ENCODE measurements around the gene PTGFRN. TPM values are rescaled to one million over a fixed set of nuclear protein-coding genes. Genes with fewer than 3 reads are reported as not detected.
"Not testable (repeated sequence)": the region's sequence is repeated elsewhere in the genome, so short reads cannot be mapped to it uniquely, and the experiment has no call there.

The PTGFRN gene
- 44.9 TPM for polyA plus RNA-seq (2013, experiment 1 of 2)
- 40.5 TPM for polyA plus RNA-seq (2013, experiment 2 of 2)

GRCh38 chr1:116909512-116910378 lies at the start of gene PTGFRN:
PTGFRN (plus strand) TSS chr1:116909916; CDS start chr1:116910204, 288 bp downstream.
- peak within 1 kb of the TSS; percentile 17 for H3K14ac ChIP-seq (ENCODE audit: low read length)
- H3K9ac ChIP-seq (ENCODE audit: low read depth, low read length, poor library complexity) = peak within 1 kb of the TSS; percentile 90
- no peak within 1 kb of the TSS for H2AK5ac ChIP-seq (ENCODE audit: low read depth, low read length)
- no CpG with 5 or more reads among the region's 86 CpGs for WGBS, 2 donors (ENCODE audit: extremely low coverage in 2 of 2, insufficient read length in 2 of 2, insufficient replicate concordance in 1 of 2)
- no peaks in the 10 kb centered on the region for H3K9me3 ChIP-seq (replicated peaks in 1 of 2; ENCODE audit: control insufficient read depth in 2 of 2, insufficient read depth in 1 of 2, low read depth in 1 of 2, low read length in 2 of 2)
- H4K91ac ChIP-seq (ENCODE audit: low read depth, low read length, poor library complexity) = no peak within 1 kb of the TSS
- peak within 1 kb of the TSS; percentile 96 for H3K18ac ChIP-seq (ENCODE audit: low read length)
- no peak within 1 kb of the TSS for H2BK120ac ChIP-seq (ENCODE audit: low read depth, low read length)
- no peak within 1 kb of the TSS for H3K4ac ChIP-seq (ENCODE audit: low read length)
- H2AFZ ChIP-seq (ENCODE audit: low read length) = peak within 1 kb of the TSS; percentile 98
- H3K27ac ChIP-seq (replicated peaks; ENCODE audit: low read length) = peak within 1 kb of the TSS; percentile 57
- H4K8ac ChIP-seq (ENCODE audit: low read depth, low read length) = peak within 1 kb of the TSS; percentile 43
- H3K4me1 ChIP-seq (ENCODE audit: control insufficient read depth in 2 of 2, insufficient read depth in 1 of 2, low read depth in 1 of 2, low read length in 2 of 2) = peaks cover 17 to 18% of the 10 kb centered on the region in 2 donors
- peak; percentile 67 for DNase-seq (ENCODE audit: low spot score)
- peak within 1 kb of the TSS; percentile 61 for H3K23ac ChIP-seq (ENCODE audit: low read depth, low read length, poor library complexity)
- H3K4me3 ChIP-seq (ENCODE audit: low read length in 2 of 2) = peak within 1 kb of the TSS; percentile 78 to 87
- peak within 1 kb of the TSS; percentile 87 for H3K4me2 ChIP-seq (ENCODE audit: insufficient read depth, low read length, poor library complexity, severe bottlenecking)
- no peaks in the 10 kb centered on the region for H3K79me1 ChIP-seq (ENCODE audit: low read depth, low read length)
- H2BK12ac ChIP-seq (ENCODE audit: low read length) = peak within 1 kb of the TSS; percentile 51
- peak within 1 kb of the TSS; percentile 25 for H2BK15ac ChIP-seq (ENCODE audit: low read length)
- H3K36me3 ChIP-seq (replicated peaks in 1 of 2; ENCODE audit: control insufficient read depth in 2 of 2, insufficient read depth in 2 of 2, low read length in 2 of 2) = peaks cover 0 to 7% of the 10 kb centered on the region in 2 donors
- H3K27me3 ChIP-seq (ENCODE audit: control insufficient read depth in 3 of 3, insufficient read depth in 3 of 3, low read depth in 1 of 3, low read length in 3 of 3) = peaks cover 0 to 10% (median 3%) of the 10 kb centered on the region in 3 experiments
- H2BK5ac ChIP-seq (ENCODE audit: low read length) = peak within 1 kb of the TSS; percentile 31

GRCh38 chr1:116860167-116860566 lies 49.5 kb upstream of the PTGFRN start:
- not testable (repeated sequence) for H3K36me3 ChIP-seq (replicated peaks in 1 of 2; ENCODE audit: control insufficient read depth in 2 of 2, insufficient read depth in 2 of 2, low read length in 2 of 2); H2AK5ac ChIP-seq (ENCODE audit: low read depth, low read length); H3K4me3 ChIP-seq (ENCODE audit: low read length in 2 of 2); H3K9ac ChIP-seq (ENCODE audit: low read depth, low read length, poor library complexity); H3K27me3 ChIP-seq (ENCODE audit: control insufficient read depth in 3 of 3, insufficient read depth in 3 of 3, low read depth in 1 of 3, low read length in 3 of 3); DNase-seq (ENCODE audit: low spot score); H3K18ac ChIP-seq (ENCODE audit: low read length); H2BK15ac ChIP-seq (ENCODE audit: low read length); H3K27ac ChIP-seq (replicated peaks; ENCODE audit: low read length); H3K23ac ChIP-seq (ENCODE audit: low read depth, low read length, poor library complexity); H3K14ac ChIP-seq (ENCODE audit: low read length); H3K4me2 ChIP-seq (ENCODE audit: insufficient read depth, low read length, poor library complexity, severe bottlenecking); H4K8ac ChIP-seq (ENCODE audit: low read depth, low read length); H3K79me1 ChIP-seq (ENCODE audit: low read depth, low read length); H2AFZ ChIP-seq (ENCODE audit: low read length); H3K4ac ChIP-seq (ENCODE audit: low read length); H2BK5ac ChIP-seq (ENCODE audit: low read length); H2BK120ac ChIP-seq (ENCODE audit: low read depth, low read length); H2BK12ac ChIP-seq (ENCODE audit: low read length); H3K9me3 ChIP-seq (replicated peaks in 1 of 2; ENCODE audit: control insufficient read depth in 2 of 2, insufficient read depth in 1 of 2, low read depth in 1 of 2, low read length in 2 of 2); H4K91ac ChIP-seq (ENCODE audit: low read depth, low read length, poor library complexity)
- WGBS, 2 donors (ENCODE audit: extremely low coverage in 2 of 2, insufficient read length in 2 of 2, insufficient replicate concordance in 1 of 2) = no CpG with 5 or more reads among the region's 2 CpGs
- H3K4me1 ChIP-seq (ENCODE audit: control insufficient read depth in 2 of 2, insufficient read depth in 1 of 2, low read depth in 1 of 2, low read length in 2 of 2) = peaks cover 11 to 14% of the 10 kb centered on the region in 2 donors

GRCh38 chr1:116861137-116861536 lies 48.6 kb upstream of the PTGFRN start:
- H3K18ac ChIP-seq (ENCODE audit: low read length) = no peak overlapping the region
- peaks cover 3 to 5% of the 10 kb centered on the region in 2 donors for H3K4me1 ChIP-seq (ENCODE audit: control insufficient read depth in 2 of 2, insufficient read depth in 1 of 2, low read depth in 1 of 2, low read length in 2 of 2)
- H3K23ac ChIP-seq (ENCODE audit: low read depth, low read length, poor library complexity) = no peak overlapping the region
- H2BK15ac ChIP-seq (ENCODE audit: low read length) = no peak overlapping the region
- H3K27ac ChIP-seq (replicated peaks; ENCODE audit: low read length) = no peak overlapping the region
- no peak overlapping the region for H2BK5ac ChIP-seq (ENCODE audit: low read length)
- no peak for DNase-seq (ENCODE audit: low spot score)
- no CpG with 5 or more reads among the region's 3 CpGs for WGBS, 2 donors (ENCODE audit: extremely low coverage in 2 of 2, insufficient read length in 2 of 2, insufficient replicate concordance in 1 of 2)
- no peaks in the 10 kb centered on the region for H3K79me1 ChIP-seq (ENCODE audit: low read depth, low read length)
- H4K91ac ChIP-seq (ENCODE audit: low read depth, low read length, poor library complexity) = no peak overlapping the region
- H2BK120ac ChIP-seq (ENCODE audit: low read depth, low read length) = no peak overlapping the region
- H3K27me3 ChIP-seq (ENCODE audit: control insufficient read depth in 3 of 3, insufficient read depth in 3 of 3, low read depth in 1 of 3, low read length in 3 of 3) = peaks cover 0 to 2% (median 0%) of the 10 kb centered on the region in 3 experiments
- no peak overlapping the region for H2AFZ ChIP-seq (ENCODE audit: low read length)
- no peaks in the 10 kb centered on the region for H3K36me3 ChIP-seq (replicated peaks in 1 of 2; ENCODE audit: control insufficient read depth in 2 of 2, insufficient read depth in 2 of 2, low read length in 2 of 2)
- no peak overlapping the region for H3K14ac ChIP-seq (ENCODE audit: low read length)
- H2AK5ac ChIP-seq (ENCODE audit: low read depth, low read length) = no peak overlapping the region
- H3K9ac ChIP-seq (ENCODE audit: low read depth, low read length, poor library complexity) = no peak overlapping the region
- no peak overlapping the region for H3K4me2 ChIP-seq (ENCODE audit: insufficient read depth, low read length, poor library complexity, severe bottlenecking)
- no peak overlapping the region for H3K4ac ChIP-seq (ENCODE audit: low read length)
- H3K4me3 ChIP-seq (ENCODE audit: low read length in 2 of 2) = no peak overlapping the region
- no peaks in the 10 kb centered on the region for H3K9me3 ChIP-seq (replicated peaks in 1 of 2; ENCODE audit: control insufficient read depth in 2 of 2, insufficient read depth in 1 of 2, low read depth in 1 of 2, low read length in 2 of 2)
- H2BK12ac ChIP-seq (ENCODE audit: low read length) = no peak overlapping the region
- no peak overlapping the region for H4K8ac ChIP-seq (ENCODE audit: low read depth, low read length)

GRCh38 chr1:116863031-116863430 lies 46.7 kb upstream of the PTGFRN start:
- H2BK120ac ChIP-seq (ENCODE audit: low read depth, low read length); H3K4ac ChIP-seq (ENCODE audit: low read length); H2AFZ ChIP-seq (ENCODE audit: low read length); H3K4me1 ChIP-seq (ENCODE audit: control insufficient read depth in 2 of 2, insufficient read depth in 1 of 2, low read depth in 1 of 2, low read length in 2 of 2); H3K14ac ChIP-seq (ENCODE audit: low read length); H3K9ac ChIP-seq (ENCODE audit: low read depth, low read length, poor library complexity); H3K27me3 ChIP-seq (ENCODE audit: control insufficient read depth in 3 of 3, insufficient read depth in 3 of 3, low read depth in 1 of 3, low read length in 3 of 3); H3K23ac ChIP-seq (ENCODE audit: low read depth, low read length, poor library complexity); H3K79me1 ChIP-seq (ENCODE audit: low read depth, low read length); H2BK15ac ChIP-seq (ENCODE audit: low read length); H3K27ac ChIP-seq (replicated peaks; ENCODE audit: low read length); H3K9me3 ChIP-seq (replicated peaks in 1 of 2; ENCODE audit: control insufficient read depth in 2 of 2, insufficient read depth in 1 of 2, low read depth in 1 of 2, low read length in 2 of 2); H3K36me3 ChIP-seq (replicated peaks in 1 of 2; ENCODE audit: control insufficient read depth in 2 of 2, insufficient read depth in 2 of 2, low read length in 2 of 2); H2AK5ac ChIP-seq (ENCODE audit: low read depth, low read length); H3K4me2 ChIP-seq (ENCODE audit: insufficient read depth, low read length, poor library complexity, severe bottlenecking); H2BK12ac ChIP-seq (ENCODE audit: low read length); H4K8ac ChIP-seq (ENCODE audit: low read depth, low read length); H4K91ac ChIP-seq (ENCODE audit: low read depth, low read length, poor library complexity); H3K18ac ChIP-seq (ENCODE audit: low read length); H2BK5ac ChIP-seq (ENCODE audit: low read length); H3K4me3 ChIP-seq (ENCODE audit: low read length in 2 of 2); DNase-seq (ENCODE audit: low spot score): not testable (repeated sequence)
- WGBS, 2 donors (ENCODE audit: extremely low coverage in 2 of 2, insufficient read length in 2 of 2, insufficient replicate concordance in 1 of 2) = no CpG with 5 or more reads among the region's 3 CpGs

Data from neuronal stem cell (in vitro differentiated cells).